22Rv1 (cell line): Measurements from ENCODE around the gene SYCN.
"Not testable (repeated sequence)": the region's sequence is repeated elsewhere in the genome, so short reads cannot be mapped to it uniquely, and the experiment has no call there.

Experiments used
- H3K27ac ChIP-seq: fragments of 450-650 bp; 2 replicates; pipeline ENCODE4 v1.5.1; 2017
- CTCF ChIP-seq: fragments of 450-650 bp; IDR thresholded peaks from 2 replicates; pipeline ENCODE4 v1.5.1; 2017; ENCODE audit warnings: mild to moderate bottlenecking
- ZFX ChIP-seq: fragments of 450-650 bp; IDR thresholded peaks from 2 replicates; pipeline ENCODE4 v1.6.1; 2017; ENCODE audit warnings: antibody characterized with exemption, borderline replicate concordance

SYCN gene

GRCh38 chr19:39218230-39219007 lies 14.4 kb upstream of the SYCN start:
- H3K27ac ChIP-seq: no peak overlapping the region
- TF ChIP-seq ZFX: no peak
- TF ChIP-seq CTCF: no peak

GRCh38 chr19:39217094-39217493 lies 13.0 kb upstream of the SYCN start:
- TF ChIP-seq ZFX (no peak), CTCF (no peak)

GRCh38 chr19:39215323-39215722 lies 11.3 kb upstream of the SYCN start:
- not testable (repeated sequence) for H3K27ac ChIP-seq

More at GRCh38 chr19:39217094-39217493, 13.0 kb upstream of the SYCN start:
- H3K27ac ChIP-seq: no peak overlapping the region

- TF ChIP-seq CTCF: peak; percentile 37
- no peak for TF ChIP-seq ZFX
- H3K27ac ChIP-seq: no peak overlapping the region
These were observed 8.3 kb upstream of the SYCN start for GRCh38 chr19:39212375-39212742.

- H3K27ac ChIP-seq: no peak overlapping the region
These were observed 7.8 kb upstream of the SYCN start for GRCh38 chr19:39211731-39212374.

GRCh38 chr19:39209196-39209595 lies 5.1 kb upstream of the SYCN start:
- TF ChIP-seq ZFX (no peak), CTCF (no peak)
- no peak overlapping the region for H3K27ac ChIP-seq

More at GRCh38 chr19:39211731-39212374, 7.8 kb upstream of the SYCN start:
- TF ChIP-seq ZFX (no peak), CTCF (no peak)

- no peak for TF ChIP-seq CTCF
- TF ChIP-seq ZFX: no peak
- no peak overlapping the region for H3K27ac ChIP-seq
These were observed 4.2 kb upstream of the SYCN start for GRCh38 chr19:39208175-39208795.
